IPS-20b (cell line): ENCODE measurements around the gene KCNQ1.

ENCODE experiments used
- H3K27ac ChIP-seq: one replicate; pipeline ENCODE4 v1.5.1; 2013; ENCODE audit warnings: low read length
- H3K27me3 ChIP-seq: 2 replicates; pipeline ENCODE4 v1.6.1; 2013; ENCODE audit warnings: mild to moderate bottlenecking, low read length, inconsistent platforms; ENCODE audit not compliant: insufficient read depth
- H3K36me3 ChIP-seq: 2 replicates; pipeline ENCODE4 v1.6.1; 2013; ENCODE audit warnings: low read depth, mild to moderate bottlenecking, inconsistent platforms, low read length, moderate library complexity; ENCODE audit not compliant: insufficient read depth
- H3K4me1 ChIP-seq: 2 replicates; pipeline ENCODE4 v1.6.1; 2013; ENCODE audit warnings: mild to moderate bottlenecking, control low read depth, inconsistent platforms, low read length, moderate library complexity; ENCODE audit not compliant: insufficient read depth
- H3K4me3 ChIP-seq: 2 replicates; pipeline ENCODE4 v1.5.1; 2013; ENCODE audit warnings: mild to moderate bottlenecking, low read length, inconsistent platforms
- H3K9ac ChIP-seq: 2 replicates; pipeline ENCODE4 v1.6.1; 2013; ENCODE audit warnings: low read depth, mild to moderate bottlenecking, inconsistent platforms, low read length, moderate library complexity
- H3K9me3 ChIP-seq: 2 replicates; pipeline ENCODE4 v1.6.1; 2013; ENCODE audit warnings: mild to moderate bottlenecking, low read depth, low read length, inconsistent platforms; ENCODE audit not compliant: insufficient read depth

Gene KCNQ1

GRCh38 chr11:2517016-2517385 lies 72.2 kb downstream of the KCNQ1 start:
- H3K27ac ChIP-seq = no peak overlapping the region
- no peak overlapping the region for H3K9ac ChIP-seq
- H3K27me3 ChIP-seq = peaks cover 15% of the 10 kb centered on the region; the same call in 1 of the 2 replicates
- H3K36me3 ChIP-seq = no peaks in the 10 kb centered on the region
- H3K9me3 ChIP-seq = no peaks in the 10 kb centered on the region
- H3K4me3 ChIP-seq = no peak overlapping the region
- H3K4me1 ChIP-seq = no peaks in the 10 kb centered on the region

GRCh38 chr11:2517386-2518064 lies 72.7 kb downstream of the KCNQ1 start:
- H3K36me3 ChIP-seq = no peaks in the 10 kb centered on the region
- H3K9ac ChIP-seq = no peak overlapping the region
- H3K27me3 ChIP-seq = peaks cover 10% of the 10 kb centered on the region; the same call in 1 of the 2 replicates
- H3K27ac ChIP-seq = no peak overlapping the region
- no peak overlapping the region for H3K4me3 ChIP-seq
- no peaks in the 10 kb centered on the region for H3K4me1 ChIP-seq
- no peaks in the 10 kb centered on the region for H3K9me3 ChIP-seq

- no peaks in the 10 kb centered on the region for H3K36me3 ChIP-seq
- no peaks in the 10 kb centered on the region for H3K9me3 ChIP-seq
- H3K27me3 ChIP-seq = peaks cover 4% of the 10 kb centered on the region; the same call in 1 of the 2 replicates
- H3K4me1 ChIP-seq = no peaks in the 10 kb centered on the region
- H3K4me3 ChIP-seq = no peak overlapping the region
- no peak overlapping the region for H3K27ac ChIP-seq
- H3K9ac ChIP-seq = no peak overlapping the region
These were observed 73.5 kb downstream of the KCNQ1 start for GRCh38 chr11:2518111-2518982.

GRCh38 chr11:2518983-2519340 lies 74.2 kb downstream of the KCNQ1 start:
- H3K4me1 ChIP-seq = no peaks in the 10 kb centered on the region
- H3K27ac ChIP-seq = no peak overlapping the region
- H3K9ac ChIP-seq = no peak overlapping the region
- peaks cover 3% of the 10 kb centered on the region; the same call in 1 of the 2 replicates for H3K27me3 ChIP-seq
- no peaks in the 10 kb centered on the region for H3K9me3 ChIP-seq
- H3K36me3 ChIP-seq = no peaks in the 10 kb centered on the region
- no peak overlapping the region for H3K4me3 ChIP-seq

- H3K4me3 ChIP-seq = no peak overlapping the region
- peaks cover 5% of the 10 kb centered on the region; the same call in 1 of the 2 replicates for H3K27me3 ChIP-seq
- H3K36me3 ChIP-seq = no peaks in the 10 kb centered on the region
- H3K27ac ChIP-seq = no peak overlapping the region
- no peak overlapping the region for H3K9ac ChIP-seq
- H3K9me3 ChIP-seq = no peaks in the 10 kb centered on the region
- H3K4me1 ChIP-seq = no peaks in the 10 kb centered on the region
These were observed 74.7 kb downstream of the KCNQ1 start for GRCh38 chr11:2519517-2519861.

GRCh38 chr11:2519862-2520735 lies 75.3 kb downstream of the KCNQ1 start:
- Histone ChIP-seq H3K4me1 (no peaks in the 10 kb centered on the region), H3K27ac (no peak overlapping the region), H3K9me3 (no peaks in the 10 kb centered on the region), H3K4me3 (no peak overlapping the region), H3K36me3 (no peaks in the 10 kb centered on the region), H3K27me3 (peaks cover 5% of the 10 kb centered on the region; the same call in 1 of the 2 replicates), H3K9ac (no peak overlapping the region)

GRCh38 chr11:2520736-2521035 lies 75.9 kb downstream of the KCNQ1 start:
- peaks cover 5% of the 10 kb centered on the region; the same call in 1 of the 2 replicates for H3K27me3 ChIP-seq
- H3K9ac ChIP-seq = no peak overlapping the region
- H3K4me1 ChIP-seq = no peaks in the 10 kb centered on the region
- no peaks in the 10 kb centered on the region for H3K36me3 ChIP-seq
- H3K4me3 ChIP-seq = no peak overlapping the region
- no peaks in the 10 kb centered on the region for H3K9me3 ChIP-seq
- H3K27ac ChIP-seq = no peak overlapping the region

GRCh38 chr11:2521081-2521732 lies 76.4 kb downstream of the KCNQ1 start:
- no peaks in the 10 kb centered on the region for H3K36me3 ChIP-seq
- H3K9ac ChIP-seq = no peak overlapping the region
- no peak overlapping the region for H3K4me3 ChIP-seq
- H3K27ac ChIP-seq = no peak overlapping the region
- peaks cover 5% of the 10 kb centered on the region; the same call in 1 of the 2 replicates for H3K27me3 ChIP-seq
- no peaks in the 10 kb centered on the region for H3K4me1 ChIP-seq
- no peaks in the 10 kb centered on the region for H3K9me3 ChIP-seq

- H3K27me3 ChIP-seq = peaks cover 5% of the 10 kb centered on the region; the same call in 1 of the 2 replicates
- H3K4me3 ChIP-seq = no peak overlapping the region
- no peaks in the 10 kb centered on the region for H3K4me1 ChIP-seq
- H3K27ac ChIP-seq = no peak overlapping the region
- no peaks in the 10 kb centered on the region for H3K9me3 ChIP-seq
- no peak overlapping the region for H3K9ac ChIP-seq
- H3K36me3 ChIP-seq = no peaks in the 10 kb centered on the region
These were observed 77.2 kb downstream of the KCNQ1 start for GRCh38 chr11:2521733-2522630.

- Histone ChIP-seq H3K4me3 (no peak overlapping the region), H3K27ac (no peak overlapping the region), H3K4me1 (no peaks in the 10 kb centered on the region), H3K27me3 (peaks cover 5% of the 10 kb centered on the region; the same call in 1 of the 2 replicates), H3K36me3 (no peaks in the 10 kb centered on the region), H3K9ac (no peak overlapping the region), H3K9me3 (no peaks in the 10 kb centered on the region)
These were observed 77.9 kb downstream of the KCNQ1 start for GRCh38 chr11:2522631-2523255.
